ENCODE measurements around the gene ZNF239. TPM values are rescaled to one million over a fixed set of nuclear protein-coding genes. Genes with fewer than 3 reads are reported as not detected.
"Not testable (repeated sequence)": the region's sequence is repeated elsewhere in the genome, so short reads cannot be mapped to it uniquely, and the experiment has no call there.

ZNF239 gene
- total RNA-seq, 1 experiment from 2014 or later: 3.3 TPM

- ChIA-PET CTCF (no interaction called here), POLR2A (ENCODE audit: unreplicated experiment) (no interaction called here)
- H3K9me2 ChIP-seq (ENCODE audit: insufficient read depth): no peaks in the 10 kb centered on the region
- peaks cover 28% of the 10 kb centered on the region for H3K36me3 ChIP-seq (ENCODE audit: low read depth)
- no peak for DNase-seq
- no peaks in the 10 kb centered on the region for H4K20me1 ChIP-seq (ENCODE audit: insufficient read depth)
- H3K27ac ChIP-seq: no peak overlapping the region
- H3K4me2 ChIP-seq: no peak overlapping the region
- no peak overlapping the region for H2AFZ ChIP-seq
- H3K27me3 ChIP-seq (ENCODE audit: insufficient read depth, low read depth): no peaks in the 10 kb centered on the region
- no peaks in the 10 kb centered on the region; the same call in 1 of the 2 replicates for H3F3A ChIP-seq (ENCODE audit: insufficient read depth, low read depth)
- peaks cover 43% of the 10 kb centered on the region for H3K9me3 ChIP-seq (ENCODE audit: insufficient read depth, low read depth)
- H3K4me3 ChIP-seq: no peak overlapping the region
- TF ChIP-seq EZH2 (IDR thresholded peaks at IDR 0.05; ENCODE audit: low read depth): no peak
- no peak for TF ChIP-seq CTCF (conservative IDR thresholded peaks at IDR 0.05)
- intact Hi-C loops (cut with micrococcal nuclease; ENCODE audit: unreplicated experiment): no loop called here
- H3K4me1 ChIP-seq (replicated peaks; ENCODE audit: insufficient read depth): no peaks in the 10 kb centered on the region
- BruUV-seq (replicated peaks): no TSS peak
- no peaks in the 10 kb centered on the region for H3K79me2 ChIP-seq (ENCODE audit: low read depth)
Observed at GRCh38 chr10:43557214-43557613, 17.2 kb downstream of the ZNF239 start.

GRCh38 chr10:43543746-43544145 is 30.7 kb downstream of the ZNF239 start:
- DNase-seq; H3K79me2 ChIP-seq (ENCODE audit: low read depth); H3K27ac ChIP-seq; CTCF ChIA-PET; H3K36me3 ChIP-seq (ENCODE audit: low read depth); H3K9me2 ChIP-seq (ENCODE audit: insufficient read depth); H3K4me2 ChIP-seq; POLR2A ChIA-PET (ENCODE audit: unreplicated experiment); H4K20me1 ChIP-seq (ENCODE audit: insufficient read depth); H3K4me3 ChIP-seq; H3K27me3 ChIP-seq (ENCODE audit: insufficient read depth, low read depth); H2AFZ ChIP-seq; H3K4me1 ChIP-seq (replicated peaks; ENCODE audit: insufficient read depth); H3F3A ChIP-seq (ENCODE audit: insufficient read depth, low read depth); BruUV-seq (replicated peaks); H3K9me3 ChIP-seq (ENCODE audit: insufficient read depth, low read depth); intact Hi-C loops (cut with micrococcal nuclease; ENCODE audit: unreplicated experiment): not testable (repeated sequence)

- BruUV-seq (replicated peaks): no TSS peak
- DNase-seq: no peak
- H3K79me2 ChIP-seq (ENCODE audit: low read depth): no peaks in the 10 kb centered on the region
- no peak overlapping the region for H2AFZ ChIP-seq
- TF ChIP-seq CTCF (conservative IDR thresholded peaks at IDR 0.05) (no peak), EZH2 (IDR thresholded peaks at IDR 0.05; ENCODE audit: low read depth) (no peak)
- peaks cover 34% of the 10 kb centered on the region for H3K9me3 ChIP-seq (ENCODE audit: insufficient read depth, low read depth)
- no peaks in the 10 kb centered on the region for H3K4me1 ChIP-seq (replicated peaks; ENCODE audit: insufficient read depth)
- no peak overlapping the region for H3K27ac ChIP-seq
- no peaks in the 10 kb centered on the region for H4K20me1 ChIP-seq (ENCODE audit: insufficient read depth)
- no peak overlapping the region for H3K4me3 ChIP-seq
- ChIA-PET CTCF (no interaction called here), POLR2A (ENCODE audit: unreplicated experiment) (no interaction called here)
- H3F3A ChIP-seq (ENCODE audit: insufficient read depth, low read depth): no peaks in the 10 kb centered on the region
- H3K4me2 ChIP-seq: no peak overlapping the region
- intact Hi-C loops (cut with micrococcal nuclease; ENCODE audit: unreplicated experiment): no loop called here
- no peaks in the 10 kb centered on the region for H3K36me3 ChIP-seq (ENCODE audit: low read depth)
- H3K27me3 ChIP-seq (ENCODE audit: insufficient read depth, low read depth): no peaks in the 10 kb centered on the region
- H3K9me2 ChIP-seq (ENCODE audit: insufficient read depth): no peaks in the 10 kb centered on the region
Observed at GRCh38 chr10:43524434-43525247, 49.8 kb downstream of the ZNF239 start.

Other genes starting within 250 kb of the ZNF239 start
- not detected in 2 replicates for gene FXYD4, start 203.0 kb downstream of the ZNF239 start, total RNA-seq (2021)
- 267 and 337 TPM in 2 replicates for gene HNRNPF, start 165.4 kb downstream of the ZNF239 start, total RNA-seq (2021)
- 11.8 and 14.5 TPM in 2 replicates for gene ZNF487, start 137.5 kb downstream of the ZNF239 start, total RNA-seq (2021)
- gene ZNF485, start 31.8 kb upstream of the ZNF239 start, total RNA-seq (2021): 2.1 and 3.7 TPM in 2 replicates
- 9.8 and 16.8 TPM in 2 replicates for gene ZNF32, start 74.3 kb upstream of the ZNF239 start, total RNA-seq (2021)

All from PC-9 (cell line).